ENCODE results near the gene AKR7A3.

DNA sequence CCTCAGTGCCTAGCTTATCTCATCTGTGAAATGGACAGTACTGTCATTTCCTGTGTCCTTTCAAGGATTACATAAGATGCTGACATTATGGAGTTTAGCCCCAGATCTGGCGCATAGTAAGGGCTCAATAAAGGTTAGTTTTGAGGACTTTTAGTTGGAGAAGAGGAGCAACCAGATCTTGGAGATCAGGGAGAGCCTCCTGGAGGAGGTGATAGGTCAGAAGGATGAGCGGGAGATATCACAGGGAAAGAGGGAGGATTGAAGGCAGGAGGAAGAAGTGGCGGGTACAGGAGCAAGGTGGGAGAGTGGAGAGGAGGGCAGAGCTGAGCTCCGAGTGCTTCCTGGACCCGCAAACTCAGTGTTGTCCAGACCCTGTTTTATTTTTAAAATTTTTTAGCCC, 41.0 kb upstream of the AKR7A3 start:
- no peak for TF ChIP-seq YY1 (IDR thresholded peaks at IDR 0.05; ENCODE audit: insufficient read depth, insufficient read length)
- no peak for TF ChIP-seq ZNF274 (IDR thresholded peaks at IDR 0.05; ENCODE audit: low read depth, low read length)
